IPS-18a (cell line): Measurements from ENCODE around the gene PANX1.

Source experiments
- H3K27ac ChIP-seq: one replicate; pipeline ENCODE4 v1.5.1; 2013; ENCODE audit warnings: low read length
- H3K27me3 ChIP-seq: one replicate; pipeline ENCODE4 v1.6.1; 2013; ENCODE audit warnings: mild to moderate bottlenecking, low read length; ENCODE audit not compliant: control insufficient read depth, insufficient read depth
- H3K36me3 ChIP-seq: one replicate; pipeline ENCODE4 v1.6.1; 2013; ENCODE audit warnings: low read depth, low read length; ENCODE audit not compliant: control insufficient read depth
- H3K4me1 ChIP-seq: one replicate; pipeline ENCODE4 v1.6.1; 2013; ENCODE audit warnings: low read depth, low read length; ENCODE audit not compliant: control insufficient read depth
- H3K4me3 ChIP-seq: one replicate; pipeline ENCODE4 v1.5.1; 2013; ENCODE audit warnings: low read length
- H3K9ac ChIP-seq: one replicate; pipeline ENCODE4 v1.6.1; 2013; ENCODE audit warnings: mild to moderate bottlenecking, low read length, moderate library complexity
- H3K9me3 ChIP-seq: one replicate; pipeline ENCODE4 v1.6.1; 2013; ENCODE audit warnings: low read depth, low read length; ENCODE audit not compliant: control insufficient read depth

Gene PANX1

DNA sequence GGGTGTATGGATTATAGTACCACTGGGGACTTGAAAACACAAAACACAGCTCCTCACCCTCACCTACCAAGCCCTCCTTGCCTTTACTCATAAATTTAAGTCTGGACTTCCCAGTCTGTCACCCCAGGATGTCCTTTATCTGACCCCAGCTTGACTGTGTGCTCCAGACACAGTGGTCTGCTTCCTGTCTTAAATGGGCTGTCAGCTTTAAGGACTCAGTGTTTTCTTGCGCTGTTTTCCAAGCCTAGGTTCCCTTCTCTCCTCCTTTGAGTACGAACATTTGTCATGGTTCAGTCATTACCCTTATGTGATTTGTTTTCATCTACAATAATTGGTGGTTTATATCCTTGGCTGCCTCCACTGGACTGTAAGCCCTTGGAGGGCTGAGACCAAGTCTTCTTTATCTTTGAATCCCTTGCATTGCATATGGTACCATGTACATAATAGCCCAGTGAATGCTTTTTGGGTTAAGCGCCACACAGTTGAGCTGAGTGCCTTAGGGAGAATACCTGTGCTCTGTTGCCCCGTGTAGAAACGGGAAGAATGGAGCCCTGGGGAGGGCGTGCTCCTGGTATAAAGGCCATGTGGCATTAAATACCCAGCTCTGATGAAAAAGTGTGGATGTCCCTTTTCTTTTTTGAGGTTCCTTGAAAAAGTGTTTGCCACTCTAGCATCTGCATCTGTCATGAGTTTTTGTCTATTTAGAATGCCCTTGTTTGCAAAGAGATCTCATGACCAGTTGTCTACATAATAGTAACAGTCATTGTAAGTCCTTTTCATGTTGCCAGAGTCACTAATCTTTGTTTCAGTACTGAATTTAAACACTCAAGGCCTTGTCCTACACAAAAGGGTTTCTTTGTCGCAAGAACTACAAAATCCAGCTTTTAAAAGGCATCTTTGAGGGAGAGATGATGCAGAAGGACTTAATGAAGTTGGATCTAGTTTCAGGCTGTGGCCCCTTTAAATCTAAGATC, 14.0 kb downstream of the PANX1 start:
- Histone ChIP-seq H3K36me3 (no peaks in the 10 kb centered on the region), H3K27ac (no peak overlapping the region), H3K9ac (no peak overlapping the region), H3K9me3 (no peaks in the 10 kb centered on the region), H3K27me3 (no peaks in the 10 kb centered on the region), H3K4me1 (peaks cover 37% of the 10 kb centered on the region), H3K4me3 (no peak overlapping the region)

DNA sequence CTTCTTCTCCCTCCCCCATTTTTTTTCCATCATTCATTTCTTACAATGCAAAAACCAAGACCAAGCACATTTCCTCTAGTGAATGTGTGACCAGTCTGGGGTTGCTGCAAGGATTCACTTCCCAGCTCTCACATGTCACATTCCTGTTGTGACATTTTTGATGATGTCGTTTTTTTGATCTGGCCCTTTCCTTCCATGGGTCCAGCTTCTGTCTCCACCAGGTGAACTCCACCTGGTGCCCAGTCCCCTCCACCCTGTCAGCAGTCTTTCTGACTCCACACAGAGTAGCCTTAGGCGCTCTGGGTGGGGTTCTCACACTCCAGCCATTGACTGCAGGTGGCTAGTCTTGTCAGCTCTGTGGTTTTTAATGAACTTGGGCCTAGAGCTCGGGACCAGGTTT, 15.6 kb downstream of the PANX1 start:
- H3K4me1 ChIP-seq: peaks cover 38% of the 10 kb centered on the region
- H3K9ac ChIP-seq: no peak overlapping the region
- H3K27me3 ChIP-seq: no peaks in the 10 kb centered on the region
- H3K36me3 ChIP-seq: no peaks in the 10 kb centered on the region
- no peak overlapping the region for H3K4me3 ChIP-seq
- no peak overlapping the region for H3K27ac ChIP-seq
- H3K9me3 ChIP-seq: no peaks in the 10 kb centered on the region

DNA sequence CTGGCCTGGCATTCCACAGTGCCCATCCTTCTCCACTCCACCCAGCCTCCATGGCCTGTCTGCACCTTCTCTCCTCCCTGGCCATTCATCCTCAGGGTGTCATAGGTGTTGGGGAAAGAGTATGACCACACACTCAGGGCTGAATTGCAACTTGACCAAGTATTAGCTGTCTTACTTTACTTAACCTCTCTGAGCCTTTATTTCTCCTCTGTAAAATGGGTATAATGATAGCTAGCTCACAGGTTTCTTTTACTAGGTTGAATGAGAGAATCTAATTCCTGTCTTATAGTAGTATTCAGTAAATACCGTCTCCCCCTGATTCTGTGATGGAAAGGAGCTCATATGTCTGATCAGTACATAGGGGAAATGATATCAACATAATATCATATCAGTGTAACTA, 16.0 kb downstream of the PANX1 start:
- H3K9me3 ChIP-seq: no peaks in the 10 kb centered on the region
- H3K4me3 ChIP-seq: no peak overlapping the region
- H3K9ac ChIP-seq: no peak overlapping the region
- H3K27me3 ChIP-seq: no peaks in the 10 kb centered on the region
- no peak overlapping the region for H3K27ac ChIP-seq
- no peaks in the 10 kb centered on the region for H3K36me3 ChIP-seq
- H3K4me1 ChIP-seq: peaks cover 36% of the 10 kb centered on the region

DNA sequence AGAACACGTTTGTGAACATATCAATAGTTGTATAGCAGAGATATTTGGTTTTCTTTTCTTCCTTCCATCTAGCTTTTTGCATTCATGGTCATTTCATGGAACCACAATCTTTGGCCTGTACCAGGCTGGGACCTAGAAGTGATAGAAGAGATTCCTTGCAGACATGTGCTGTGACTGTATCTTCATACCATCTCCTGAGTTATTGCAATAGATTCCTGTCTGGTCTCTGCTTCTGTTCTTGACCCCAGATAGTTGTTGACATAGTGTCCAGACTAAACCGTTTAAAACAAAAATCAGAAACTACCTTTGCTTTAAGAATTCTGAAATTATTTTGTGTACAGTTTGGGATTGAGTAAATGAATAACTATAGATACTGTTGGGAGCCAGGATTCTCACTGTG, 16.8 kb downstream of the PANX1 start:
- H3K27me3 ChIP-seq: no peaks in the 10 kb centered on the region
- no peak overlapping the region for H3K9ac ChIP-seq
- H3K27ac ChIP-seq: no peak overlapping the region
- no peaks in the 10 kb centered on the region for H3K36me3 ChIP-seq
- peaks cover 37% of the 10 kb centered on the region for H3K4me1 ChIP-seq
- H3K4me3 ChIP-seq: no peak overlapping the region
- no peaks in the 10 kb centered on the region for H3K9me3 ChIP-seq

DNA sequence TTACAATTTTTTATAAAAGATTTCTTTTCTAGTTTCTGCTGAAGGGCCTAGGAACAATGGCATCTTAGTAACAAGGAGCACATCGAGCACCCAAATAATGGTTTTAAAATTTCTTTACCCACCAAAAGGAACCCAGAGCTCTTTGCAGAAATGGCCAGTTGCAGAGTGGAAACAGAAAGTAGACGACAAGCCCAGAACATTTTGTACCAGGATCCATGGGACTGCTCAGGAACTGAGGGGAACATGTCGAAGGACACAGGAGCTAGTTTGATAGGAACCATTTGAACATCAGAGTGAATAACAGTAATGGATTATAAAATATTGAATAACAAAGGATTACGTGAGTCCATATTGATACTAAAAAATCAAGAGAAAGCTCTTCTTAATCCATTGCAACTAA, 17.3 kb downstream of the PANX1 start:
- no peak overlapping the region for H3K27ac ChIP-seq
- no peak overlapping the region for H3K9ac ChIP-seq
- no peak overlapping the region for H3K4me3 ChIP-seq
- H3K36me3 ChIP-seq: no peaks in the 10 kb centered on the region
- no peaks in the 10 kb centered on the region for H3K27me3 ChIP-seq
- H3K9me3 ChIP-seq: no peaks in the 10 kb centered on the region
- H3K4me1 ChIP-seq: peaks cover 40% of the 10 kb centered on the region

DNA sequence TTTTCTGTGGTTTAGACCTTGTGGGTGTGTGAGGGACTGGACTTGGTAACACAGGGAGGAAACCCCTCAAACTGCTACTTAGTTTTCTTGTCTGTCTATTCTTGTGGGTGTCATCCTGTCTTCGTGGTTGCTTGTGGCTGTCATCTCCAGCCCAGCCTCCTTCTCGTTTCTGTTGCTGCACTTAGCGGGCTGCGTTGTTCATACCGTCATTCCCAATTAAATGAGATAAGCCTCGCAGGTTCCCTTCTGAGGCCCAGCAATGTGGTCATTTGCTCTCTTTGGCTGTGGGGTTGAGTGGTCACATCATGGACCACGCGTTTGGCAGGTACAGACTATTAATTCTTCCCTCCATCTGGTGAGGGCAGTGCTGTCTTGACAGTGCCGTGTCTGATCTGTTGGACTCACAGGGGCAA, 18.8 kb downstream of the PANX1 start:
- H3K4me3 ChIP-seq: no peak overlapping the region
- H3K36me3 ChIP-seq: no peaks in the 10 kb centered on the region
- H3K9ac ChIP-seq: no peak overlapping the region
- no peak overlapping the region for H3K27ac ChIP-seq
- H3K27me3 ChIP-seq: no peaks in the 10 kb centered on the region
- H3K9me3 ChIP-seq: no peaks in the 10 kb centered on the region
- H3K4me1 ChIP-seq: peaks cover 32% of the 10 kb centered on the region

DNA sequence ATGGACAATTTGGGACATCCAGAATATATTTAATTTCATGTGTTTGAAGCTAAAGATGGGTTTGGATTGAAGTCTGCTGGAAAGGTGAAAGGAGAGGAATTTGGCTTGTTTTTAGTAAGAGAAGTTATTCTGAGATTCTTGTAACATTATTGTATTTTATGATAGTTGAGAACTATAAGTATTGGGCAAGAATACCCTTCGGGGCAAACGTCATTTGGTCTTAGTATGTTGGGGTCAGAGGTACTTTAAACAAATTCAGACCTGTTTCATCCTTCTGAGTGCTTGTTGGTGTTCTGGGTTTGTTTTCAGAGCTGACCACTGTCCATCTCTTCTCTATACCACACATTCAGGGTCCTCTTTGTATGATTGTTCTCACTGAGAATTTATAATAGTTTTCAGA, 19.5 kb downstream of the PANX1 start:
- peaks cover 35% of the 10 kb centered on the region for H3K4me1 ChIP-seq

DNA sequence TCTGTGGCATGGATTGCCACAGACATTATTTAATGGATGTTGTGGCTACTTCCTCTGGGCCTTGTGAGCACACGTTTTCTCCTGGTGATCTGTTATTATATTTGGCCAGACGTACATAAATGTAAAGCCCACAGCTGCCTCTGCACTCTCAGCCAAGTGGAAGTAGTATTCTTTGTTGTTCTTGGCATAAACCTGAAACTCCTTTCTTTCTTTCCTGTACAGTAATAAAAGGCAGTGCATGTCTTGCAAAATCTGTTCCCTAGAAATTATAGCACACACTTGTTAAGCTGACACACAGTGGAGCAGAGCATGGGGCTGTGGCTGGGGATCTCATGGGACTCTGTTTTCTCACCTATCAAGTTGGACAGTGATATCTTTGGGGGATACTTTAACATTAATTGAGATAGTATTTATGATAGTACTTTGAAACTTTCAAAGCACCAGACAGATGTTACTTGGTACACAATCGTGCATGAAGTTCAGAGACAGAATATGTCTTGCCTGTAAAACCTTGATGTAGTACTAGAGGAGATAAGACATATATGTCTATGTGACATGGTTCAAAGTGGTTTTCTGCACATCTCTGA, 20.9 kb downstream of the PANX1 start:
- H3K4me3 ChIP-seq: no peak overlapping the region
- no peak overlapping the region for H3K9ac ChIP-seq
- peaks cover 38% of the 10 kb centered on the region for H3K4me1 ChIP-seq
- no peaks in the 10 kb centered on the region for H3K9me3 ChIP-seq
- no peaks in the 10 kb centered on the region for H3K27me3 ChIP-seq
- H3K36me3 ChIP-seq: peaks cover 13% of the 10 kb centered on the region
- no peak overlapping the region for H3K27ac ChIP-seq

More for the DNA sequence above, 19.5 kb downstream of the PANX1 start:
- Histone ChIP-seq H3K27me3 (no peaks in the 10 kb centered on the region), H3K9me3 (no peaks in the 10 kb centered on the region), H3K4me3 (no peak overlapping the region), H3K36me3 (peaks cover under 1% of the 10 kb centered on the region), H3K27ac (no peak overlapping the region), H3K9ac (no peak overlapping the region)

DNA sequence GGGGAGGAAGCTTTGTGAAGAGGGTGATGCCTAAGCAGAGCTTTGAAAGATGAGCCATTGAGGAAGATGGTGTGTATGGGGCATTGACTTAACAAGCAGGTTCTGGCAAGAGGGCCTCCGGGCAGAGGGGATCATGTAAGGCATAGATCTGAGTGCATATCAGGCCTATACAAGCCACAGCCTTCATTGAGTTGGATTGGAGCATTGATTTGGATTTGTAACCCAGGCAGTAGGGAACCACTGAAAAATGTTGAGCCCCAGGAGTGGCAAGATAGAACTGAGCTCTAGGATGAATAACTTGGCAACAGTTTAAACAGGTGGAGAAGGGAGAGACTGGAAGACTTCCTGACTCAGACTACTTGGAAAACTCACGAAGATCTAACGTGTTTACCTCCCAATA, 21.4 kb downstream of the PANX1 start:
- no peak overlapping the region for H3K27ac ChIP-seq
- H3K4me1 ChIP-seq: peaks cover 38% of the 10 kb centered on the region
- H3K4me3 ChIP-seq: no peak overlapping the region
- peaks cover 13% of the 10 kb centered on the region for H3K36me3 ChIP-seq
- H3K27me3 ChIP-seq: no peaks in the 10 kb centered on the region
- no peaks in the 10 kb centered on the region for H3K9me3 ChIP-seq
- no peak overlapping the region for H3K9ac ChIP-seq

DNA sequence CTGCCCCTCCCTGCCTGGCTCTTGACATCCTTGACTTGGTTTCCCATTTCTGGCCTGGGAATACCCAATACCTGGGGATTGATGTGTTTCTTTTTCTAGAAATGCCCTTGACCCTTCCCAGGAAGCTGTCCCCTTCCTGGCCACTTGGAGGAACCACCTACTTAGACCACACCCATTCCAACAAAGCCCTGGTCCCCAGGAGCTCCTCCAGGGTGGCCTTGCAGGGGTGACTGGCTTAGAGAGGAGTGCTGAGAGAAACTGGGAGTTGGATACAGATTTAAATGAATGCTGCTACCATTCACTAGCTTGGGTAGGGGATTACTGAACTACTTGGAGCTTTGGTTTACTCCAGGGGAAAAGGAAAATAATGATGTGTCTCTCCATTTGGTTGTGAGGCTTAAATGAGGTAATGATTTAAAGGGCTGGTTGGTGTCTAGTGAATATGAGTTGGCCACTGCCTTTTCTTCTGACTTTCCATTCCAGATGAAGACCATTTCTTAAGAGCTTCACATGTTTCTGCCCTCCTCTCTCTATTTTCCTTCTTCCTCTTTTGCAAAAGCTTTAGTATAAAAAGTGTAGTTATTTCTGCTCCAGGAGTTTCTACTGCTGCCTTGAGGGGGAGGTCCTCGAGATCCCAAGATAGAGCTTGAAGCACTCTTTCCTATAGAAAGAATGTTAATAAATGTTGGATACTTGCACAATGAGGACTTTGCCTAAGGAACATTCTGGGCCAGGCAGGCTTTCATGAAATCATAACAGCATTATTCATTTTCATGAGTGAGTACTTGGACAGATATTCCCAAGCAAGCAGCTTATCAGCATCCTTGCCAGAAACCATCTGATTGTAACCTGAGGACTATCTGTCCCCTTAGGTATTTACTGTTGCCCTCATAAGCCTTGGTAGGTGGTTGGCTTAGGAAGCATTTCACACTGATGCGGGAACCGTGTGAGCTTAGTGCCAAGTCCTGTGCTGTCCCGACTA, 22.4 kb downstream of the PANX1 start:
- Histone ChIP-seq H3K27me3 (no peaks in the 10 kb centered on the region), H3K4me1 (peaks cover 38% of the 10 kb centered on the region), H3K36me3 (peaks cover 13% of the 10 kb centered on the region), H3K9ac (no peak overlapping the region), H3K4me3 (no peak overlapping the region), H3K9me3 (no peaks in the 10 kb centered on the region), H3K27ac (no peak overlapping the region)
